HepG2 (cell line): ENCODE results near the gene CHST1. TPM values are rescaled to one million over a fixed set of nuclear protein-coding genes. Genes with fewer than 3 reads are reported as not detected.
A peak's percentile ranks its signal among the peaks of the same experiment; 100 is the strongest.

ENCODE experiments used
- ATAC-seq: fragments of 200-7000 bp; cut with Tn5 transposase; 3 replicates; pipeline ENCODE4 v1.9.1; 2020; ENCODE audit warnings: mild to moderate bottlenecking, moderate library complexity
- BruUV-seq: library from RNA; stranded (reverse); fragments of 400-500 nt; replicated peaks from 2 replicates; lab custom pipeline; 2021; lab: Mats Ljungman, UMichigan
- CTCF ChIA-PET: fragments of 300-600 bp; formaldehyde crosslinking; extraction: SDS; loops from one replicate; lab custom pipeline; 2021; ENCODE audit warnings: low total read pairs, inconsistent platforms, low intra/inter-chr PET ratio; lab: Yijun Ruan, JAX
- POLR2A ChIA-PET: fragments of 350-600 bp; sonication (Branson Sonifier 250); formaldehyde crosslinking; loops from one replicate; lab custom pipeline; 2020; ENCODE audit warnings: antibody characterized with exemption, inconsistent platforms; lab: Yijun Ruan, JAX
- DNase-seq: peaks from one replicate; pipeline ENCODE4 v3.0.0-alpha.2; 2015; ENCODE audit warnings: low spot score
- FAIRE-seq: peaks from 3 replicates; lab custom pipeline; 2011; peaks lifted over from hg19 to GRCh38; lab: Jason Lieb, UNC
- H2AFZ ChIP-seq: one replicate; pipeline ENCODE4 v1.6.1; 2011; ENCODE audit warnings: low read length, inconsistent platforms
- H3K27ac ChIP-seq: fragments of 300-600 bp; 3 replicates; pipeline ENCODE4 v1.8.0; 2011; ENCODE audit warnings: mixed run types, mild to moderate bottlenecking, mixed read lengths, low read length, inconsistent platforms; ENCODE audit not compliant: insufficient read depth; ENCODE audit errors: extremely low read length
- H3K27me3 ChIP-seq, 2 experiments: fragments of 200-600 bp in 1 of 2; 2 replicates in 1 of 2; 3 replicates in 1 of 2; pipeline versions ENCODE4 v1.6.0 to v1.8.0; 2011; ENCODE audit warnings: low read length in 2 of 2, mild to moderate bottlenecking in 2 of 2, moderate library complexity in 2 of 2, inconsistent platforms in 1 of 2; ENCODE audit not compliant: insufficient read depth in 2 of 2, control insufficient read depth in 1 of 2
- H3K36me3 ChIP-seq, 2 experiments: fragments of 200-600 bp in 1 of 2; replicated peaks in 1 of 2; 2 replicates in 1 of 2; 3 replicates in 1 of 2; pipeline versions ENCODE4 v1.5.1 to v1.8.0; 2011; ENCODE audit warnings: low read length in 2 of 2, inconsistent platforms in 1 of 2; ENCODE audit not compliant: insufficient read depth in 2 of 2, control insufficient read depth in 1 of 2
- H3K4me1 ChIP-seq: 2 replicates; pipeline ENCODE4 v1.5.1; 2012; ENCODE audit warnings: low read length, inconsistent platforms; ENCODE audit not compliant: insufficient read depth
- H3K4me2 ChIP-seq: 2 replicates; pipeline ENCODE4 v1.6.0; 2011; ENCODE audit warnings: low read depth, low read length, inconsistent platforms
- H3K4me3 ChIP-seq, 3 experiments: fragments of 200-600 bp in 1 of 3; sonication (generic), shearing (Covaris generic) in 1 of 3; replicated peaks in 1 of 3; 2 replicates each; pipeline ENCODE4 v1.5.1; 2011 to 2016; ENCODE audit warnings: low read length in 3 of 3, inconsistent platforms in 2 of 3, low read depth in 2 of 3, mild to moderate bottlenecking in 2 of 3, control low read depth in 1 of 3, mixed read lengths in 1 of 3; ENCODE audit not compliant: insufficient read depth in 1 of 3
- H3K79me2 ChIP-seq: one replicate; pipeline ENCODE4 v1.6.1; 2011; ENCODE audit warnings: low read length, inconsistent platforms; ENCODE audit not compliant: insufficient read depth
- H3K9ac ChIP-seq: 2 replicates; pipeline ENCODE4 v1.6.0; 2011; ENCODE audit warnings: mild to moderate bottlenecking, low read depth, low read length, inconsistent platforms; ENCODE audit not compliant: insufficient read depth
- H3K9me3 ChIP-seq: 2 replicates; pipeline ENCODE4 v1.5.1; 2012; ENCODE audit warnings: mild to moderate bottlenecking, low read length
- H4K20me1 ChIP-seq: 2 replicates; pipeline ENCODE4 v1.6.0; 2011; ENCODE audit warnings: inconsistent platforms, mild to moderate bottlenecking, low read length, moderate library complexity; ENCODE audit not compliant: insufficient read depth
- FOSL2 ChIP-seq: sonication (generic); formaldehyde crosslinking; IDR thresholded peaks from 2 replicates; pipeline ENCODE4 v1.4.0; 2020; ENCODE audit warnings: missing genetic modification reagents
- GFI1 ChIP-seq: sonication (generic); formaldehyde crosslinking; IDR thresholded peaks from 2 replicates; pipeline ENCODE4 v1.5.0; 2020; ENCODE audit warnings: missing genetic modification reagents, mild to moderate bottlenecking, borderline replicate concordance
- NCOR1 ChIP-seq: fragments of 200-600 bp; sonication (generic); IDR thresholded peaks from 2 replicates; pipeline ENCODE4 v1.7.0; 2017; ENCODE audit warnings: antibody characterized with exemption, low read length, borderline replicate concordance
- PHF5A ChIP-seq: IDR thresholded peaks from one replicate; pipeline ENCODE4 v1.6.1; 2018; ENCODE audit warnings: low read depth, missing genetic modification reagents; ENCODE audit not compliant: unreplicated experiment
- REPIN1 ChIP-seq: sonication (generic); formaldehyde crosslinking; IDR thresholded peaks from 2 replicates; pipeline ENCODE4 v1.8.0; 2022; ENCODE audit warnings: missing genetic modification reagents, low read depth, mild to moderate bottlenecking, borderline replicate concordance
- ZNF558 ChIP-seq: sonication (generic); formaldehyde crosslinking; IDR thresholded peaks from 2 replicates; pipeline ENCODE4 v1.9.0; 2022; ENCODE audit warnings: mild to moderate bottlenecking, missing genetic modification reagents, borderline replicate concordance
- ZNF678 ChIP-seq: sonication (generic); formaldehyde crosslinking; IDR thresholded peaks from 2 replicates; pipeline ENCODE4 v1.4.0; 2020; ENCODE audit warnings: mild to moderate bottlenecking, missing genetic modification reagents
- WGBS: methylation state at CpG from one replicate; pipeline ENCODE4 v1.1.6; 2017; ENCODE audit warnings: low lambda C conversion rate; 5-methylcytosine and 5-hydroxymethylcytosine counted together
- in situ Hi-C: cut with HindIII; loops from 2 replicates; pipeline ENCODE4 v1.10.0; 2017; ENCODE audit warnings: low pct_unique_long_range_greater_than_20kb; ENCODE audit not compliant: extremely low pct_ligation_motif_present
- intact Hi-C: fragments of 100-400 bp; cut with micrococcal nuclease; formaldehyde crosslinking; loops from one replicate; pipeline ENCODE4 v1.10.0; 2022; ENCODE audit not compliant: unreplicated experiment
- polyA plus RNA-seq, 8 experiments: library from polyadenylated mRNA; depleted of rRNA in 3 of 8; stranded (reverse) in 7 of 8; unstranded in 1 of 8; fragments of >200 nt; fragmentation: Illumina TruSeq in 4 of 8; extraction: Trizol in 4 of 8; gene quantifications; 2 replicates each; pipeline versions ENCODE4 v1.2.1 to v1.2.3, GENCODE V29; 2011 to 2016; ENCODE audit warnings: low read depth in 4 of 8, missing spikeins in 1 of 8, mixed read lengths in 1 of 8; ENCODE audit not compliant: insufficient read depth in 1 of 8
- total RNA-seq, 5 experiments: library from RNA; depleted of rRNA; stranded (reverse); fragments of >200 nt; fragmentation: Illumina TruSeq; extraction: Trizol; gene quantifications; 2 replicates each; pipeline ENCODE4 v1.2.3, GENCODE V29; 2016; ENCODE audit warnings: low read depth in 1 of 5
- TF ChIP-seq, protein P1 (sequence below): sonication (generic); formaldehyde crosslinking; IDR thresholded peaks from 2 replicates; pipeline ENCODE4; 2020; ENCODE audit warnings: missing genetic modification reagents, mild to moderate bottlenecking, borderline replicate concordance
- TF ChIP-seq, protein P2 (sequence below): sonication (generic); formaldehyde crosslinking; IDR thresholded peaks from 2 replicates; pipeline ENCODE4 v1.5.1; 2020; ENCODE audit warnings: missing genetic modification reagents, mild to moderate bottlenecking, borderline replicate concordance
- TF ChIP-seq, protein P3 (sequence below): sonication (generic); formaldehyde crosslinking; IDR thresholded peaks from 2 replicates; pipeline ENCODE4 v1.8.1; 2023; ENCODE audit warnings: missing genetic modification reagents, inconsistent platforms, borderline replicate concordance

Gene CHST1
- total and polyA plus RNA-seq, 2 of the 13 experiments (the other 11 are each of a cell fraction or from before 2014, with no cell fraction given) = not detected

DNA sequence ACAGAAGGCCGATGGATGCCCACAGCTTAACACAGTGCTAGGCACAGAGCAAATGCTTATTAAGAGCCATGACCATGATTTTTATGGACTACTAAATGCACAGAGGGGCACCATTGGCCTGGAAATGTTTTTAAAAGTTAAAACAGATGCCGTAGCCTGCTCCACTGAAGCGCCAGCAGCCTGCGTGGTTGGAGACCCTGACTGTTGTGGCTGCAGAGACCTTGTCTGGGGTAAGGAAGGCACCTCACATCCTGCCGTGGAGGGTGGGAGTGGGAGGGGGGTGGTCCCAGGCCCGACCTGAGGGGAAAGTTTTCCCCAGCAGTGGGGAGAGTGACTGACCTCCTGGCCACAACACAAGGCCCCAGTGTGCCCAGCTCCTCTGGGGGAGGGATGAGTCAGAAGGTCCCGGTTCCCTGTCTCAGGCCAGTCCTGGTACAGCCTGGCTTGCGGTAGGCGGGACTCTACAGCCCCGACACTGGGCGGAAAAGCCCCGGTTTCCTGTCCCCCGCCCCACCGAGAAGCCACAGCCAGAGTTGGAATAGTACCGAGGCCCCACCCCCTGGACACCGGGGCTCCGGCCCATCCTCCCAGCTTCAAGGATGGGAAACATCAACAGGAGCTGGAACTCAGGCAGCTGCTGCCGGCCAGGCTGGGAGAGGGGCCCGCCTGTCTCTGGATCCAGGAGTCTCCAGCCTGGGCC is 7.0 kb downstream of the CHST1 start:
- H3K9me3 ChIP-seq = no peaks in the 10 kb centered on the region
- in situ Hi-C loops = no loop called here
- 0 out of 2 replicates have a peak, but pooled peaks cover 3% of the 10 kb centered on the region for H4K20me1 ChIP-seq
- H3K4me1 ChIP-seq = no peaks in the 10 kb centered on the region
- WGBS = 22% methylated on average over 6 of the region's 19 CpGs
- H3K4me2 ChIP-seq = no peak overlapping the region
- H3K36me3 ChIP-seq = no peaks in the 10 kb centered on the region
- no peak overlapping the region for H3K27ac ChIP-seq
- intact Hi-C loops = no loop called here
- no peak for FAIRE-seq
- H3K79me2 ChIP-seq = no peaks in the 10 kb centered on the region
- ATAC-seq = peak; percentile 43
- CTCF ChIA-PET = no interaction called here
- H3K9ac ChIP-seq = no peak overlapping the region
- no TSS peak for BruUV-seq
- POLR2A ChIA-PET = no interaction called here
- 0 out of 2 replicates have a peak, but pooled peaks have one; percentile 12 for TF ChIP-seq FOSL2 (CRISPR knock-in tag)
- no peak for TF ChIP-seq GFI1 (CRISPR knock-in tag)
- DNase-seq = peak; percentile 10
- H3K27me3 ChIP-seq = peaks cover 13 to 63% of the 10 kb centered on the region in 2 experiments
- H2AFZ ChIP-seq = no peak overlapping the region
- no peak overlapping the region for H3K4me3 ChIP-seq

DNA sequence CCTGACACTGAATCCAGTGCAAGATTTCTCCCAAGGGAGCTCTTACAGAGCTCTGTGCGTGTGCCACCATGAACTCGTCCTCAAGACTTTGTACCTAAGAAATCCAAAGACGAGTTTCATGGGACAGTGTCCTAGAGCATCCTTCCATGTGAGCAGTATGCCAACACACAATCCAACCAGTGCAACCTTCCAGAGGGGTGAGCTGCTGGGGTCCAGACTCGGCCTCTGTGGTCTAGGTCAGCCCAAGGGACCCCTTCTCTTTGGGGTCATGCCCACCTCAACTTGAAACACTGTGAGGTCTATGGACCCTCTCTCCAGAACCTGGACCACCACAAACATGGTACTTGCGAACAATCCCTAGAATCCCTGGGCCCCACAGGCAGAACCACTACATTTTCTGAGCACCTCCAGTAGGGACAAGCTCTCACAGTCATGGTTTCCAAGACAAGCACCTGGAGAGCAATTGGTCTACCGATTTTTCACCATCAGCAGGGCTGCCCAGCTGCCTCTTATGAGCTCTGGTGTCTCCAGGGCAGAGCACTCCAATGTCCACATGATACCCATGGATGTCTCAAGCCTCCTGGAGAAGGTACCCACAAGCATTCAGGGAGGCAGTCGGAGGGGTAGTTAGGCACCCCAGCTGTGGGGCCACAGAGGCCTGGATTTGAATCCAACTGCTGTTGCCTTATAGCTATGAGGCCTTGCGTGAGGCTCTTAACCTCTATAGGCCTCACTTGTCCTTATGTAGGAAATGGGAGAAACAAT is 7.7 kb downstream of the CHST1 start:
- WGBS = 16% methylated on average over 7 of the region's 8 CpGs
- in situ Hi-C loops = no loop called here
- TF ChIP-seq, protein P1, sequence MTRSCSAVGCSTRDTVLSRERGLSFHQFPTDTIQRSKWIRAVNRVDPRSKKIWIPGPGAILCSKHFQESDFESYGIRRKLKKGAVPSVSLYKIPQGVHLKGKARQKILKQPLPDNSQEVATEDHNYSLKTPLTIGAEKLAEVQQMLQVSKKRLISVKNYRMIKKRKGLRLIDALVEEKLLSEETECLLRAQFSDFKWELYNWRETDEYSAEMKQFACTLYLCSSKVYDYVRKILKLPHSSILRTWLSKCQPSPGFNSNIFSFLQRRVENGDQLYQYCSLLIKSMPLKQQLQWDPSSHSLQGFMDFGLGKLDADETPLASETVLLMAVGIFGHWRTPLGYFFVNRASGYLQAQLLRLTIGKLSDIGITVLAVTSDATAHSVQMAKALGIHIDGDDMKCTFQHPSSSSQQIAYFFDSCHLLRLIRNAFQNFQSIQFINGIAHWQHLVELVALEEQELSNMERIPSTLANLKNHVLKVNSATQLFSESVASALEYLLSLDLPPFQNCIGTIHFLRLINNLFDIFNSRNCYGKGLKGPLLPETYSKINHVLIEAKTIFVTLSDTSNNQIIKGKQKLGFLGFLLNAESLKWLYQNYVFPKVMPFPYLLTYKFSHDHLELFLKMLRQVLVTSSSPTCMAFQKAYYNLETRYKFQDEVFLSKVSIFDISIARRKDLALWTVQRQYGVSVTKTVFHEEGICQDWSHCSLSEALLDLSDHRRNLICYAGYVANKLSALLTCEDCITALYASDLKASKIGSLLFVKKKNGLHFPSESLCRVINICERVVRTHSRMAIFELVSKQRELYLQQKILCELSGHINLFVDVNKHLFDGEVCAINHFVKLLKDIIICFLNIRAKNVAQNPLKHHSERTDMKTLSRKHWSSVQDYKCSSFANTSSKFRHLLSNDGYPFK (CRISPR knock-in tag) = no peak
- no peak for TF ChIP-seq ZNF678 (CRISPR knock-in tag)
- no peak for TF ChIP-seq NCOR1
- TF ChIP-seq, protein P2, sequence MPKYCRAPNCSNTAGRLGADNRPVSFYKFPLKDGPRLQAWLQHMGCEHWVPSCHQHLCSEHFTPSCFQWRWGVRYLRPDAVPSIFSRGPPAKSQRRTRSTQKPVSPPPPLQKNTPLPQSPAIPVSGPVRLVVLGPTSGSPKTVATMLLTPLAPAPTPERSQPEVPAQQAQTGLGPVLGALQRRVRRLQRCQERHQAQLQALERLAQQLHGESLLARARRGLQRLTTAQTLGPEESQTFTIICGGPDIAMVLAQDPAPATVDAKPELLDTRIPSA (CRISPR knock-in tag) = no peak
- TF ChIP-seq PHF5A (CRISPR knock-in tag) = no peak
- TF ChIP-seq, protein P3, sequence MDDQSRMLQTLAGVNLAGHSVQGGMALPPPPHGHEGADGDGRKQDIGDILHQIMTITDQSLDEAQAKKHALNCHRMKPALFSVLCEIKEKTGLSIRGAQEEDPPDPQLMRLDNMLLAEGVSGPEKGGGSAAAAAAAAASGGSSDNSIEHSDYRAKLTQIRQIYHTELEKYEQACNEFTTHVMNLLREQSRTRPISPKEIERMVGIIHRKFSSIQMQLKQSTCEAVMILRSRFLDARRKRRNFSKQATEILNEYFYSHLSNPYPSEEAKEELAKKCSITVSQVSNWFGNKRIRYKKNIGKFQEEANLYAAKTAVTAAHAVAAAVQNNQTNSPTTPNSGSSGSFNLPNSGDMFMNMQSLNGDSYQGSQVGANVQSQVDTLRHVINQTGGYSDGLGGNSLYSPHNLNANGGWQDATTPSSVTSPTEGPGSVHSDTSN (CRISPR knock-in tag) = no peak
- no peak for TF ChIP-seq ZNF558 (CRISPR knock-in tag)
- no peak for TF ChIP-seq REPIN1 (CRISPR knock-in tag)

More for the DNA sequence above, 7.7 kb downstream of the CHST1 start:
- Histone ChIP-seq H3K9ac (no peak overlapping the region), H3K4me3 (no peak overlapping the region), H3K27ac (no peak overlapping the region), H3K27me3 (peaks cover 12 to 62% of the 10 kb centered on the region in 2 experiments), H2AFZ (no peak overlapping the region), H3K4me2 (no peak overlapping the region), H3K4me1 (no peaks in the 10 kb centered on the region), H3K79me2 (no peaks in the 10 kb centered on the region), H4K20me1 (no peaks in the 10 kb centered on the region), H3K36me3 (no peaks in the 10 kb centered on the region), H3K9me3 (no peaks in the 10 kb centered on the region)
- ATAC-seq (no peak), DNase-seq (no peak), FAIRE-seq (no peak)
- CTCF ChIA-PET = no interaction called here
- intact Hi-C loops = no loop called here
- POLR2A ChIA-PET = no interaction called here
- no TSS peak for BruUV-seq
